ENCODE results near the gene RANBP10. TPM values are rescaled to one million over a fixed set of nuclear protein-coding genes. Genes with fewer than 3 reads are reported as not detected.

The RANBP10 gene
- total RNA-seq, 1 experiment from 2014 or later = 25.5 TPM

- no peaks in the 10 kb centered on the region for H3K9me3 Mint-ChIP-seq (ENCODE audit: low read depth, unreplicated experiment)
- CTCF ChIA-PET = no interaction called here
- H3K36me3 Mint-ChIP-seq (ENCODE audit: insufficient read depth, unreplicated experiment) = peaks cover 6% of the 10 kb centered on the region
- no peaks in the 10 kb centered on the region for H3K27me3 Mint-ChIP-seq (ENCODE audit: unreplicated experiment)
- no peak overlapping the region for H3K27ac Mint-ChIP-seq (ENCODE audit: unreplicated experiment)
- no peak overlapping the region for H3K4me3 Mint-ChIP-seq (ENCODE audit: low read depth, unreplicated experiment)
- no peak for DNase-seq
- no TSS peak for BruUV-seq (replicated peaks)
- intact Hi-C loops (cut with micrococcal nuclease; ENCODE audit: unreplicated experiment) = no loop called here
- TF ChIP-seq, protein P1, sequence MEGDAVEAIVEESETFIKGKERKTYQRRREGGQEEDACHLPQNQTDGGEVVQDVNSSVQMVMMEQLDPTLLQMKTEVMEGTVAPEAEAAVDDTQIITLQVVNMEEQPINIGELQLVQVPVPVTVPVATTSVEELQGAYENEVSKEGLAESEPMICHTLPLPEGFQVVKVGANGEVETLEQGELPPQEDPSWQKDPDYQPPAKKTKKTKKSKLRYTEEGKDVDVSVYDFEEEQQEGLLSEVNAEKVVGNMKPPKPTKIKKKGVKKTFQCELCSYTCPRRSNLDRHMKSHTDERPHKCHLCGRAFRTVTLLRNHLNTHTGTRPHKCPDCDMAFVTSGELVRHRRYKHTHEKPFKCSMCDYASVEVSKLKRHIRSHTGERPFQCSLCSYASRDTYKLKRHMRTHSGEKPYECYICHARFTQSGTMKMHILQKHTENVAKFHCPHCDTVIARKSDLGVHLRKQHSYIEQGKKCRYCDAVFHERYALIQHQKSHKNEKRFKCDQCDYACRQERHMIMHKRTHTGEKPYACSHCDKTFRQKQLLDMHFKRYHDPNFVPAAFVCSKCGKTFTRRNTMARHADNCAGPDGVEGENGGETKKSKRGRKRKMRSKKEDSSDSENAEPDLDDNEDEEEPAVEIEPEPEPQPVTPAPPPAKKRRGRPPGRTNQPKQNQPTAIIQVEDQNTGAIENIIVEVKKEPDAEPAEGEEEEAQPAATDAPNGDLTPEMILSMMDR (IDR thresholded peaks at IDR 0.05; ENCODE audit: unreplicated experiment) = no peak
- H3K4me1 Mint-ChIP-seq (ENCODE audit: low read depth, unreplicated experiment) = peaks cover 12% of the 10 kb centered on the region
Measured at GRCh38 chr16:67713647-67714273, 92.6 kb downstream of the RANBP10 start.

DNA sequence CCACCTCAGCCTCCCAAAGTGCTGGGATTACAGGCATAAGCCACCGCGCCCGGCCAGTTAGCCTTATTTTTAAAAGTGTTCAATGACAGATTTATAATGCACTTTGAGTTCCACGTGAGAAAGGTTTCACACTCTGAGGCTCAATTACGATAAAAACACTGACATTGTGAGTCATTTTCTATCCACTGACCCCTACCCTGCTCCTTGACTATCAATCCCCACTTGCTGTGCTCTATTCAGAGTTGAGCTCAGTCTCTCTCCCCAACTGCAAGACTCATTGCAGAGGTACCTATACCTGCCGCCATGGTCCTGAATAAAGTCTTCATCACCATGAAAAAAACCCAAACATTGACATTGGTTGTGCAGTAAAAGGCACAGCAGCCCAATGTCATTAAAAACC lies 95.8 kb downstream of the RANBP10 start:
- TF ChIP-seq, protein P1 (IDR thresholded peaks at IDR 0.05; ENCODE audit: unreplicated experiment) = no peak
- H3K27me3 Mint-ChIP-seq (ENCODE audit: unreplicated experiment) = no peaks in the 10 kb centered on the region
- CTCF ChIA-PET = no interaction called here
- H3K27ac Mint-ChIP-seq (ENCODE audit: unreplicated experiment) = no peak overlapping the region
- intact Hi-C loops (cut with micrococcal nuclease; ENCODE audit: unreplicated experiment) = no loop called here
- no peaks in the 10 kb centered on the region for H3K36me3 Mint-ChIP-seq (ENCODE audit: insufficient read depth, unreplicated experiment)
- no TSS peak for BruUV-seq (replicated peaks)
- DNase-seq = no peak
- H3K4me1 Mint-ChIP-seq (ENCODE audit: low read depth, unreplicated experiment) = no peaks in the 10 kb centered on the region
- no peaks in the 10 kb centered on the region for H3K9me3 Mint-ChIP-seq (ENCODE audit: low read depth, unreplicated experiment)
- H3K4me3 Mint-ChIP-seq (ENCODE audit: low read depth, unreplicated experiment) = no peak overlapping the region

- CTCF ChIA-PET = interaction anchor here (0.5 kb wide), 1 partner anchor 94 kb away, joined by 6 read pairs; no protein-coding TSS in a partner anchor
- no TSS peak for BruUV-seq (replicated peaks)
- intact Hi-C loops (cut with micrococcal nuclease; ENCODE audit: unreplicated experiment) = no loop called here
- TF ChIP-seq, protein P1 (IDR thresholded peaks at IDR 0.05; ENCODE audit: unreplicated experiment) = no peak
- no peak overlapping the region for H3K4me3 Mint-ChIP-seq (ENCODE audit: low read depth, unreplicated experiment)
- no peaks in the 10 kb centered on the region for H3K9me3 Mint-ChIP-seq (ENCODE audit: low read depth, unreplicated experiment)
- no peaks in the 10 kb centered on the region for H3K4me1 Mint-ChIP-seq (ENCODE audit: low read depth, unreplicated experiment)
- no peaks in the 10 kb centered on the region for H3K27me3 Mint-ChIP-seq (ENCODE audit: unreplicated experiment)
- no peak for DNase-seq
- no peaks in the 10 kb centered on the region for H3K36me3 Mint-ChIP-seq (ENCODE audit: insufficient read depth, unreplicated experiment)
- H3K27ac Mint-ChIP-seq (ENCODE audit: unreplicated experiment) = no peak overlapping the region
Measured at GRCh38 chr16:67709050-67709449, 97.3 kb downstream of the RANBP10 start.

- no TSS peak for BruUV-seq (replicated peaks)
- Mint-ChIP-seq H3K27ac (ENCODE audit: unreplicated experiment) (no peak overlapping the region), H3K4me3 (ENCODE audit: low read depth, unreplicated experiment) (no peak overlapping the region), H3K9me3 (ENCODE audit: low read depth, unreplicated experiment) (no peaks in the 10 kb centered on the region), H3K4me1 (ENCODE audit: low read depth, unreplicated experiment) (no peaks in the 10 kb centered on the region), H3K27me3 (ENCODE audit: unreplicated experiment) (no peaks in the 10 kb centered on the region), H3K36me3 (ENCODE audit: insufficient read depth, unreplicated experiment) (no peaks in the 10 kb centered on the region)
- no peak for DNase-seq
- CTCF ChIA-PET = interaction anchor here (1.0 kb wide), 1 partner anchor 48 kb away, joined by 3 read pairs; the partner anchor contains the start of gene ACD
- TF ChIP-seq, protein P1 (IDR thresholded peaks at IDR 0.05; ENCODE audit: unreplicated experiment) = no peak
- intact Hi-C loops (cut with micrococcal nuclease; ENCODE audit: unreplicated experiment) = no loop called here
Measured at GRCh38 chr16:67708368-67708771, 98.0 kb downstream of the RANBP10 start.

All from Calu3 (cell line).